Stimulated activated CD8-positive, alpha-beta memory T cell treated with anti-CD3 and anti-CD28 coated beads, Interleukin-7, amount 100 ng/mL, for 1 hour (primary cell): ENCODE measurements around the gene YY1AP1.
"Not testable (repeated sequence)": the region's sequence is repeated elsewhere in the genome, so short reads cannot be mapped to it uniquely, and the experiment has no call there.

Experiments
- DNase-seq, 2 donors: peaks; one replicate each; pipeline ENCODE4 v3.0.0-alpha.2; 2020; ENCODE audit warnings: low read depth in 2 of 2

The YY1AP1 gene

DNA sequence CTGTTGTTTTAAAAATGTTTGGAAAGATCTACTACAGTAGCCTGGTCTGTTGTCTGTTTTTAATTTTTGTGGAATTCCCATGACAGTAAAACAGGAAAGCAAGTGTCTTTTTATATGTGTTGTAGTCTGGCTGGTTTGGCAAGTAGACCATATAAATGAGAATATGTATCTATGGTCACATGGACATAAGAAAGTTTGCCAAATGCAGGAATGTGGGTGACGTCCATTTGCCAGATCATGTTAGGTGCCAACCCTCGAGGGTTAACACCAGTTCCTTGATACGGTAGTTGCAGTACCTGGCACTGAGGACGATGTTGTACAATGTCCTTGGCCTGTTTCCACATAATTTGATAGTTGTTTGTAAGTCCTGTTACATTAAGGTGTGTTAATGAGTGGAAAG is 6.5 kb upstream of the YY1AP1 start:
- no peak for DNase-seq

DNA sequence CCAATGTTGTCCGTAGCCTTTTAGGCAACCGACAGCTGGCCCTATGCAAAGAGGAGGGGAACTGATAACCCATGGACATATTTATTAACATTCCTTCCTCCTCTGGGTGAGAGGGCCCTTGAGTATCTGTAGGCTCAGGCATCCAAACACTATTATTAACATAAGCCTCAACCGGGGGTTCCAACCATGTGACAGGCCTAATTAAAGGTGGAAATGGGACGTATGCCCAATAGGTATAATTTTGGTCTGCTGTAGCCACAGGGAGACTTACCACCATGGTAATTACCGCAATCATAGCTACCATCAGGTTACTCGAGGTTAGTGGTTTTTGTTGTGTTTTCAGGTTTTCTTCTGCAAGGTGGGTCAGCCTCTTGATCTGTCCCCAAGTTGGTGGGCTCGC is 5.6 kb upstream of the YY1AP1 start:
- DNase-seq = no peak

DNA sequence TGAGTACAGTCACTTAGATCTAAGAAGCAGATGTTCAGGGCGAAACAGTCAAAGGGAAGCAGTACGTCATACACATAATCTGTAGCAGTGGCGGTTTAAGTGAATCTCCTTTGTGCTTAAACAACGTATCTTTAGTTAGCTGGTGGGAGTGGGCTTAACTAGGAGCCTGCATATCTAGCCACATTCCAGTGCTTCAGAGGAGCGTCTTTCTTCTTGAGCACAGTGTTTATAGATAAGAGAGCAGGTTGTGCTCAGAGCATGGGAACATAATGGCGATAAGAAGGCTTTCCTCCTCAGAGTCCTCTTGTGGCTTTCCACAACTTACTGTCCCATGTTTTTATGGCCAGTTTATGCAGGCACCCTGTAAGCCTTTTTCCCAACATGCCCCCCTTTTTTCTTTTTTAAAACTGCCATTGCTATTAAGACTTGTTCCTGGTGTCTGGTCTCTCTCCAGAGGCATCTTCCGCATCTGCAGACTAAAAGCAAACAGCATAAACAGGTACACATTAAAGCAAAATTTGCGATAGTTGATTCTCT is 3.5 kb upstream of the YY1AP1 start:
- no peak for DNase-seq

DNA sequence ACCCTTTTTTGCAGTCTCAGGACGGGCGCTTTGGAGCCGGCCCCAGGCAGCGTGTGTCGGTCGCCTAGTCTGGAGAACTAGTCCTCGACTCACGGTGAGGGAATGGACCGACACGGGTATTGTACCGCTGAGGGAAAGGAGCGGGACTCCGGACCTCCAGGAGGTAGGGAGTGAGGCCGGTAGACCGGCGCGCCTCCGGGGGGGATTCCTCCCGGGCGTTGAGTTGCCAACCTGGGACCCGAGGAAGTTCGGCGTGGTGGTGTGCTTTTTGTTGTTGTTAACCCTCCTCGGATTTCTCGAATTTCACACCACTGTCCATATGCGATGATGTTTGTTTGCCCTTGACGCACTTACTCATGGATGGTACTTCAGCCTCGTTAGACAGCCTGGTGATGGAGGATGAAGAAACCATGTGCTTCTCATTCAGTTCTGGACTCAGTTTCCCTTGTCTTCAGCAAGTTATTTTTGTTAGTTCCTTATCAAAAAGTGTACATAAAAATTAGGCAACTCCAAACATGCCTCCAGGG is 570 bp upstream of the YY1AP1 start, which contains the start of gene DAP3:
Gene DAP3 (plus strand): TSS at position 11 of the 527 bp plus-strand sequence. CDS start 20,689 bp downstream, outside the sequence.
- DNase-seq = not testable (repeated sequence)

DNA sequence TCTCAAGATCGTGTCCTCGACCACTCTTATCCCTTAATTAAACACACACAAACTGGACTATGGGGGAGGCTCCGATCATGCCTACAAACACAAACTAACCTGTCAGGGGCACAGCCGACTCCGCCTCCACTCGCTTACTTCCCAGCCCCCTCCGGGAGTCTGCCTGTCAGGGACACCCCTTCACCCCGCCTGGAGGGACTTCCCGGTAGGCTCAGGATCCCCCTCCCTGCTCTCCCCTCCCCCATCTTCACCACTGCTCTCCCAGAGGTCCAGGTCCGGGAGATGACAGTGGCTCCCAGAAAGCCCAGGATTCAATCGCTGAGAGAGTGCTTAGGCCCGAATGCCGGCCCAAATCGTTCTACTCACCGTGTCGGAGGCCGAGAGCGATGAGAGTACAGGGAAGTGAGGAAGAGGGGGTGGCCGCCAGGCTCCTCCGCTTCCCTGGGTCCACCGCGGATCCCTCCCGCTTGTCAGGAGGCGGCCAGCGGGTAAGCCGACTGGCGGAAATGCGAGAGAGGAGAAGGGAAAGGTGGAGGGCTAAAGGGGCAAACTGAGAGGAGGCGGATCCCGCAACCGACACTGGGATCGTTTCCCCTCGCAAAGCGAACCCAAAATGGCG is 760 bp downstream of the YY1AP1 start:
- not testable (repeated sequence) for DNase-seq

DNA sequence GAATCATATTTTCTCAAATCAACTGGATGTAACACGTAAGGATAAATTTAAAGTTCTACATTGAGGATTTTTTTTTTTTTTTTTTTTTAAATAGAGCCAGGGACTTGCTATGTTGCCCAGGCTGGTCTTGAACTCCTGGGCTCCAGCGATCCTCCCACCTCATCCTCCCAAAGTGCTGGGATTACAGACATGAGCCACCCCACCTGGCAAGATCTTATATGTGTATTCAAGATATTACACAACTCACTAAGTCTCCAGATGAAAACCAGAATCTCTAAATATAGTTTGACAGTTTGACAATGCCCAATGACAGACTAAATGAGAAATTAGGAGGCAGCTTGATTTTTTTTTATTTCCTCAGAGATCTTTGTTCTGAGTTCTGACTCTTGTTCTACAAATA is 6.8 kb downstream of the YY1AP1 start:
- no peak for DNase-seq

DNA sequence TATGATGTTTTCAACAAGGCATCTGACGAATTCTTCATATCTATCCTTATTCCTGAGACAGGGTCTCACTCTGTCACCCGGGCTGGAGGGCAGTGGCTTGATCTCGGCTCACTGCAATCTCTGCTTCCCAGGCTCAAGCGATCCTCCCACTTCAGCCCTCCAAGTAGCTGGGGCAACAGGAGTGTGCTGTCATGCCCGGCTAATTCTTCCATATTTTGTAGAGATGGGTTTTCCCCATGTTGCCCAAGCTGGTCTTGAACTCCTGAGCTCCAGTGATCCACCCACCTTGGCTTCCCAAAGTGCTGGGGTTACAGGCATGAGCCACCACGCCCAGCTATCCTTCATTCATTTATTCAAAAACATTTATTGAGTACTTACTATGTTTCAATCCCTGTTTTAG is 8.0 kb downstream of the YY1AP1 start:
- DNase-seq = no peak

DNA sequence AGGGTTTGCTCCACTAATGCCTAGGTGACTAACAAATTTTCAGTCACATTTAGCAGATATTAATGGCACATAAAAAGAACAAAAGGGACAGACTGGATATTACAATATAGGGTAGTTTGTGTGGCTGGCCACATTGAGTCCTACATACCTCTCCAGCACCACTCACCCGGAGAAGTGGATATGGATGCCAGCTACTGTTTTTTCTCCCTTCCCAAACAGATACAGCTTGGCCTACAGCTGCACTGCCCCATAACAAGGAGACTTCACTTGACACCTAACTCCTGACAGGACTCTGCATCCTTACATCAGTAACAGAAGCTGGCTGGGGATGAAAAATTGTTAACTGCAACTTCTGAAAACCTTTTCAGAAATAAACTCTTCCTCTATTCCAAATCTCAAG is 9.6 kb downstream of the YY1AP1 start:
- DNase-seq = not testable (repeated sequence)

DNA sequence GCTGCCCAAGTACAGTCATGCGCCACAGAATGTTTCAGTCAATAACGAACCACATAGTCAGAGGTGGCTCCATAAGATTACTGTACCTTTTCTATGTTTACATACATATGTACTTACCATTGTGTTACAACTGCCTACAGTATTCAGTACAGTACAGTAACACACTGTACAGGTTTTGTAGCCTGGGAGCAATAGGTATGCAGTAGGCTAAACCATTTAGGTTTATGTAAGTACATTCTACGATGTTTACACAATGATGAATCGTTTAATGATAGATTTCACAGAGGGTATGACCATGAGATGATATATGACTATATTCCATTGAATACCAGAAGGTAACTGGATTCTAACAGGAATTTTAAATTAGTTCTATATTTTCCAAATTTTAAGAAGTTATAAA is 10.5 kb downstream of the YY1AP1 start:
- DNase-seq = no peak

DNA sequence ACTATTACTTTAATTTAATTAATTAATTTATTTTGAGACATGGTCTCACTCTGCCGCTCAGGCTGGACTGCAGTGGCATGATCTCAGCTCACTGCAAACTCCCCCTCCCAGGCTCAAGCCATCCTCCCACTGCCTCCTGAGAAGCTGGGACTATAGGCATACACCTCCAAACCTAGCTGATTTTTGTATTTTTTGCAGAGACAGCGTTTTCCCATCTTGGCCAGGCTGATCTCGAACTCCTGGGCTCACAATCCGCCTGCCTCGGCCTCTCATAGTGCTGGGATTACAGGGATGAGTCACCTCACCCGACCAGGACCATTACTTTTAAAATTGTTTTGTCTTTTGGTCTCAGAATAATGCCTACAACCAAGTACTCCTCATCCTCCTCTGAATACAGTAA is 15.6 kb downstream of the YY1AP1 start:
- no peak for DNase-seq

DNA sequence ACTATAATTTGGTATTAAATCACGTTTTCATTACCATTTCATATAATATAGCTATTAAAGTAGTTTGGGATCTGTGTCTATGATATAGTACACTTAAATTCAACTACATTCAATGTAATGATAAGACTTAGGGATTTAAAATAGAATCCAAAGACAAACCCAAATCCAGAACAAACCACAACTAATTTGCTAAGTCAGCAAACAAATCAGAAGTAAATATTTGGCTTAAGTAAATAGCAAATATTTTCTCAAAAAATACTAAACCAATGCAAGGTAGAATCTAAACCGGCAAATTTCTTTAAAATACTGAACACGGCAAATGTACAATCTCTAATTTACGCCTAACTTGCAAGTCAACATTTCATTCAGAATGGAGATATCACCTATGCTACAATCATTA is 16.8 kb downstream of the YY1AP1 start:
- DNase-seq = no peak

DNA sequence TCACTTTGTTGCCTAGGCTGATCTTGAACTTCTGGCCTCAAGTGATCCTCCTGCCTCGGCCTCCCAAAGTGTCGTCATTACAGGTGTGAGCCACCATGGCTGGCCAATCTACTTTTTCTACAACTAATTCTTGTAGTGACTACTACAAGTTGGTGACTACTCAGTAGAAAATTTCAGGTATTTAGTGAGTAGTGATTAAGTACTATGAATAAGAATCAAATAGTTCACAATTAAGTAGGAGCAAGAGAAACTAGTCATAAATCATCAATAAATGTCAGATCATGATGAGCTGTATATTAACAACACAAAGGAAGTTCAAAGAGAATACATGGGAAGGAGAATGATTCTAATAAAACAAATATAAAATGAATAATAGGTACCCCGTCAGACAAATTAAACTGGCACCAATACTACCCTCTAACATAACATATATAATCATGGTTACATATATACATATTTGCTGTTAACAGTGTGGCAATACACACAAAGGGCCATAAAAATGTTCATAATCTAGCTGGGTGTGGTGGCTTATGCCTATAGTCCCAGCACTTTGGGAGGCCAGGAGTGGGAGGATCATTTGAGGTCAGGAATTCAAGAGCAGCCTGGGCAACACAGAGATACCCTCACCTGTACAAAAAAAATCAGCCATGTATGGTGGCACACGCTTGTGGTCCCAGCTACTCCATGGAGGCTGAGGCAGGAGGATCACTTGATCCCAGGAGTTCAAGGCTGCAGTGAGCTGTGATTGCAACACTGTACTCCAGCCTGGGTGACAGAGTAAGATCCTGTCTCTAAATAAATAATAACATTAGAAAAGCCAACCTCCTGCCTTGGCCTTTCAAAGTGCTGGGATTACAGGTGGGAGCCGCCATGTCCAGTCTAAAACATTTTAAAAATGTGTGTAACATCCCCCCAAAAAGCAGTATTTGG is 19.1 kb downstream of the YY1AP1 start:
- DNase-seq = no peak

DNA sequence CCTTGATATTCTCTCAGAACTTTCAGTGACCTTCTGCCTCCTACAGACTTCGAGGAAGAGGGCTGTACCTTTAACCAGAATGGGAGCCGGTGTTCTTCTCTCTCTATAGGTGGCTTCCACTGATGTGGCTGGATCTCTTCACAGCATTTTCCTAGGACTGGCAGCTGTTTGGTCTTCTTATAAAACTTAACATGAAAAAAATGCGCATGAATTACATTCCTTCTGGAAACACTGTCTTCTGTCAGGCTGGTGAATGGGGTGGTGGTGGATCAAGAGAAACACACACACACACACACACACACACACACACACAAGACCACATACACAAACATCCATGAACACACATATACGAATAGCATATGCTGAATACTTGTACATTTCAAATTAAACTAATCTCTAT is 27.3 kb downstream of the YY1AP1 start:
- not testable (repeated sequence) for DNase-seq

DNA sequence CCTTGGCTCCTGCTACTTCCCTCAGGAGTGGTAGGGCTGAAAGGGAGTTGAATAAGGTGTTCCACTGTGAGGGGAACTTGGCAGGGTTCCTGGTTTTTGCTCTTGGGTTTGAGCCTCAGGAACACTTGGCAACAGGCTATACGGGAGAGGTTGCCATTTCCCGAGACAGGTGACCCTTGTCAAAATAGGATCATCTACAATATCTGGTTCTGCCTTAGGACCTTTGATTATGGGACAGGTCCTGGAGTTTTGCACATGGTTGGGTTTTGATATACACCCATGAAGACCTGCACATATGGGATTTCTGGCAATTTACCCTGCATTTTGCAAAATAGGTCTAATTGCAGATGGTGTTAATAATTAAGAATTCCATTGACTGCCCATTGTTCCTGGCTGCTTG is 31.1 kb downstream of the YY1AP1 start:
- DNase-seq = no peak

DNA sequence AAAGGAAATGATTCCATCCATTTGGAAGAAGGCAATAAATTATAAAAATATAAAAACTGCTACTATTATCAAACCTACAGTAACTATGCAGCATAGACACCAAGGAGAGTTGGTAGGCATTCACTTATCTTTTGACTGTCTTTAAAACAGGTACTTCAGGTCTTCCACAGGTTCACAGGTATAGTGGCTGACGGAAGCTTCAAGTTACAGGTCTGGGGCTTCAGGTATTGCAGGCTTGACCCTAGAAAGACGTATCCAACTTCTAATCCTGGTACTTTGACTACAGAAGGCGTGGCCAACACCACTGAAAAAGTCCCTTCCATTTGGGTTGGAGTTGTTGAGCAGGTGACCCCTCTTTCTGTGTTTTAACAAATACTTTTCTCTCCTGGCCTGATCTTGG is 35.6 kb downstream of the YY1AP1 start:
- no peak for DNase-seq

DNA sequence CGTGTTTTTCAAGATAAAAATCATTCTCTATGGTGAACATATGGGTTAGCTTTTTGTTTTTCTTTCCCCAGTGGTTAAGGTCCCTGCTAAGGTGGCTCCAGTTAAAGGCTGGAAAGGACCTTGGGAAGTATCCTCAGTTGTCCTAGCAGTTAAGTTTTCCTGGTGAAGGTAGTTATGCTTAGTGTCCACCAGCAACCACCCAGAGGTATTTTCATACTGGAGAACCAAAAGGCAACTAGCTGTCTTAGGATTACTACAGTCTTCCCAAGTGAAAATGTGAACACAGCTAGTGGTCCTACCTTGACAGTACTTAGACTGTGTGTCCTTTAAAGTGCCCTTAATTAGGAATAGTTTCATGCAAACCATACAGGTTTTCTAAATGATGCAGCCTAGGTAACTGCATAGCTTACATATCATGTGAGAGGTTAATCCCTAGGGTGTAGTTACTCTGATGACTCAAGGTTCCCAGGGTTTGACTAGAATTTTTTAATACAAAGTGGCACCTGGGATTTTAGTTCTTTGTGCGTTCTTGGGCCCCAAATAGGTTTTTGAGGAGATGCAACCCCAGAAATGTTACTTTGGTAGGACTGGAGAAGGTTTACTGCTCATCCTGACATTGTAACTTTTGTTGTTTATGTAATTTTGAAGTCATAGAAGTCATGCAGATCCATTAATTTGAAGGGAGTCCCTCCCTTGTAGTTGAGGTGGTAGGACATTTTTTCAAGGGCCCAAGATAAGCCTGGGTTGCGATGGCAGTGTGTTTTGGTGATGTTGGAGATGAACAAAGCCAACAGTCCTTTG is 36.5 kb downstream of the YY1AP1 start:
- no peak for DNase-seq

DNA sequence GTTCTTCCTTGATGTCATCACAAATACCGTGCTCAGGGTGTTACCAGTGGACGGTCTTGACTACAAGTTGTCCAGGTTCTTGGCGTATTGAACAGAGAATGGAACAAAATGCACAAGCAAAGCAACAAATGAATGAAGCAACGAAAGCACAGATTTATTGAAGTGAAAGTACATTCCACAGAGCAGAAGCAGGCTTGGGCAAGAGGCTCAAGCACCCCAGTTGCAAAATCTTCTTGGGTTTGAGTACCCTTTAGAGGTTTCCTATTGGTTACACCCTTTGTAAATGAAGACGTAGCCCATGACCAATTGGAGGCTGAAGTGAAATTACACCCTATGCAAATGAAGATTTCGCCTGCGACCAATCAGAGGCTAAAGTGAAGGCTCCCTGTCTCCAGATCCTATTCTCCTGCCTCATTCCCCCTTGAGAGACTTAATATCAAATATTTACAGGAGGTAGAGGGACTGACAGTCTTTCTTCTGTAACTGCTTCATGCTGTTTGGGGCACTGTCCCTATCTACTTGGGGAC is 38.3 kb downstream of the YY1AP1 start:
- no peak for DNase-seq

DNA sequence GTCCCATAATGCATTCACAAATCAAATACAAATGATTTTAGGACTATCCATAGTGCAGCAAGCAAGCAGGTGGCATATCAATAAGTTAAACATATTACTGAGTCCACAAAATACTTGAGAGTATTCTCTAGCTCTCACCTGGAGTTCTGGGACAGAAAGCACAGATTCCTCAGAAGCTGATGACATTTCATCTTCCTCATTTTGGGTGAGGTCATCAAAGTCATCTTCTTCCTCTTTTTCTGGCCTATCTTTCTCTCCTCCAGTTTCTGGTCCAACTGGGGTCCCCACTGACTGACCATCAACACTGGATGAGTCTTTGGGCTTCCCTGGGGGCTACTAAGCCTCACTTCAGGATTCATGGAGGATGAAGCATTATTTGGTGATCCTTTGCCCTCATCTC is 38.9 kb downstream of the YY1AP1 start:
- DNase-seq = no peak

DNA sequence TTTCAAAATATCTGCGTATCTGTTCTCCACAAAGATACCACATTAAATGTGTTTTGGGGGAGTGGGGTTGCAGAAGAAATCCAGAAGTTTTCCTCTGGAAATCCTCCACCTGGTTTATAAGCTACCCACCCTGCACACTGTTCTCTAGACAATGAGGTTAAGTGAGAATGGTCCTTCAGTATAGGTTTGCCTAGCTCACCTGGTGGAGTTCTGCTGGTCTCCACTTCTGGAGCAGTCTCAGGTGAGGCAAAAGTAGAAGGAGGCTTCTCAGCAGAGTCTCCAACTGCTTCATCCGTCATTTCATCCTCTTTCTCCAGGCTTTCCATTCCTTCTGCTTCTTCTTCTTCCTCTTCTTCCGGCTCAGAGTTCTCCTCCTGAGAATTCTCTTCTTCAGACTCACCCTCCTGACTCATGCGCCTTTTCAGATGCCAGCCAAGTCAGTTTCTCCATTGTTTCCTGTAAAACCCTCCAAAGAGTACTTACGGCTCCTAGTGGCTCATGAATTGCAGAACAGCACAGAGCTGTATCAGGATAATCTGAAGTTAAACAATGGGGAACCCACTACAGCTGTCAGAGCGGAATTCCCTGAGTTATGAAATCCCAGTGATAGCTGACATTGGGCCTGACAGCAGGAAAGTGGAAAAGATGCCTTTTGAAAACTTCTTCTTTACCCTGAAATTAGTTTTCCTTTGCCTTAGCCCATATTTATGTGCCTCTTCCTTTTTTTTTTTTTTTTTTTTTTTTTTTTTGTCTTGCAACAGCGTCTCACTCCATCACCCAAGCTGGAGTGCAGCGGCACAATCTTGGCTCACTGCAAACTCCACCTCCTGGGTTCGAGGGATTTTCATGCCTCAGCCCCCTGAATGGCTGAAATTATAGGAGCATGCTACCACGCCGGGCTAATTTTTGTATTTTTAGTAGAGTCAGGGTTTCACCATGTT is 40.1 kb downstream of the YY1AP1 start:
- no peak for DNase-seq

DNA sequence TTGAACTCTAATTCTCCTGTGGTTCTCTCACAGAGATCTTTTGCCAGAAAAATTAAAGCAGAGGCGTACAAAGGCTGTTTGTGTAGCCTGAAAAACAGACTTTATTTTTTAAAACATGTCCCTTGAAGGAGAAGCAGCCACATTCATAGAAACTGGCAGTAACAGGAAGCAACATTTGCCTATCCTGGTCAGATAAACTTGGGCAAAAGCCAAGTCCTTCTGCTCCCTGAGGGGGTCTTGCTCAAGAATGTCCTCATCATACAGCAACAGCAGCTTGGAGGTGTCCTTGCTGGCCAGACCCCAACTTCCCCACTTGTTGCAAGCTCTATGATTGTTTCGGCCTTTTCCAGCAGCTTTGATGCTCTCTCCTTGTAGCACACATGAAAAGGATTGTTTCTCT is 42.3 kb downstream of the YY1AP1 start:
- no peak for DNase-seq
